ENCODE results near the gene UTP4. TPM values are rescaled to one million over a fixed set of nuclear protein-coding genes. Genes with fewer than 3 reads are reported as not detected.

Gene UTP4
- total RNA-seq, 1 donor from 2014 or later = 40.1 TPM

DNA sequence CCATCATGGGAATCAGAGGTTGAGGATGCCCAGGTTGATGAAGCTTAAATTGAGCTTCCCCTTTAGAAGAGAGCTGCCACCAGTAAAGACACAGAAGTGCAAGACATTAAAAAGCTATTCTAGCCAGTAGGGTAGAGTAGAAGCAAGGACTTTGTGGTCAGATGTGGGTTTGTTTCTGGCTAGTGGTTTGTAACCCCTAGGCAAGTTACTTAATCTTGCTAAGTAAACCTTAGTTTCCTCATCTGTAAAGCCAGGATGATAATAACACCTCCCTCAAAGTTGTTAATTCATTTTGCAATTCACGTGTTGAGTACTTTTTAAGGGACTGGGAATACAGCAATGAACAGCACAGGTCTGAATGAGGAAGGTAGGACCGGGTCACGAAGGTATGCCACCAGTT is 58.1 kb downstream of the UTP4 start:
- DNase-seq (ENCODE audit: low spot score) = no peak
- intact Hi-C loops (cut with DNase I) = no loop called here
- ATAC-seq = no peak

DNA sequence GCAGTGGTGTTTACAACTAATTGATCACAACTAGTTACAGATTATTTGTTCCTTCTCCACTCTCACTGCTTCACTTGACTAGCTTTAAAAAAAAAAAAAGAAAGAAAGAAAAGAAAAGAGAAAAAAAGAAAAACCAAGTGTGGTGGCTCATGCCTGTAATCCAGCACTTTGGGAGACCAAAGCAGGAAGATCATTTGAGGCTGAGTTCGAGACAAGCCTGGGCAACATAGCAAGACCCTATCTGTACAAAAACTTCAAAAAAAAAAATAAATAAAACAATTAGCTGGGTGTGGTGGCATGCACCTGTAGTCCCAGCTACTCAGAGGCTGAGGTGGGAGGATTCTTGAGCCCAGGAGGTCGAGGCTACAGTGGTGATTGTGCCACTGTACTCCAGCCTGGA is 58.7 kb downstream of the UTP4 start:
- ATAC-seq (no peak), DNase-seq (ENCODE audit: low spot score) (no peak)
- intact Hi-C loops (cut with DNase I) = no loop called here

DNA sequence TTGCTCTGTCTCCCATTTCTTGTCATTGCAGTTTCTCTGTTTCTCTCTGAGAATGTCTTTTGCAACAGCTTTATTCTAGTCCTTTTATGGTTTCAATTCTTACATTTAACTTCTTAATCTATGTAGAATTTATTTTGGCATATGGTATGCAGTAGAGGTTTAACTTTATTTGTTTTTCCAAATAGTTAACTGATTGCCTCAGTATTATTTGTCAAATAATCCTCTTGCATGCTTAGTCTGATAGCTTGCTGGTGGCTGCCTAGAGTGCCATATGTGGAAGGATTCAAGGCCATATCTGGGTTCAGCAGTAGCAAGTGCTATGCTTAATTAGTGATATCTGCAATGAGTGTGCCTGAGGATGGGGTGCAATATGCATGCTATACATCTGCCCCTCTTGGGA is 61.4 kb downstream of the UTP4 start:
- ATAC-seq (no peak), DNase-seq (ENCODE audit: low spot score) (no peak)
- intact Hi-C loops (cut with DNase I) = no loop called here

DNA sequence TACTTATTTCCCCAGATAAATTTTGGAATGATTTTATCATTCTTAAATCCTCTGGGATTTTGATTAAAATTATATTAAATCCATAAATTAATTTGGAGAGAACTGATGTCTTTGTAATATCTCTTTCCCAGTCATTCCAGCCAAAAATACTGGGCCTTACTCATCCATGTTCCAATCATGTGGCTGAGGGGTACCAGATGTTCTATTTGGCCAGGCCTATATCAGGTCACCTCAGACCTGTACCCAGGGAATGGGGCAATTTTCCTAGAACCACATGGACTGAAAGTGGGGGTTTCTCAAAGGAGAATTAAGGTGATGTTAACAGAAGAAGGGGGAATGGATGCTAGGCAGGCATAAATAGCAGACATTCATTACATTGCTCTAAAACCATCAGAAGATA is 62.0 kb downstream of the UTP4 start:
- intact Hi-C loops (cut with DNase I) = no loop called here
- ATAC-seq = no peak
- DNase-seq (ENCODE audit: low spot score) = no peak

DNA sequence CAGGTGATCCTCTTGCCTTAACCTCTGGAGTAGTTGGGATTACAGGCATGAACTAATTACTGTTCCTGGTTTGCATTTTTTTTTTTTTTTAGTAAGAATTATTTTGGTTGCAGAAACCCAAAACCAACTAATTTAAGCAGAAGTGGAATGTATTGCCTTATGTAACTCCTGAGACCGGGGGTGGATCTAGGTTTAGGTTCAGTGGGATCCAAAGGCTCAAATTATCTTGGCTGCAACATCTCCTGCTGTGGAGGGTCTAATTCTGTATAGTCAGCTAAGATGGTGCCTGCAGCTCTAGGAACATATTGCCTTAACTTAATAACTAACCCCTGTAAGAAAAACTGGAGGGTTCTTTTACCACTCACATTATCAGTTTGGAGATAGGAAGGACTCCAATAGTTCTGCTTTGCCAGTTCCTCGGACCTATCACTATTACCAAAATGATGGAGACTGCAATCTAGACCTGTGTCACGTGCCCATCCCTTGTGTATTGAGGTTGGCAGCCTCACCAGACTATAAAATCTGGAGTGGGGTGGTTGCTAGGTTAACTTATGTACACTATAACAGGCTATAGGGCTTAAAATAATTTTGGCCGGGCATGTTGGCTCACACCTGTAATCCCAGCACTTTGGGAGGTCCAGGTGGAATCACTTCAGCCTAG is 63.0 kb downstream of the UTP4 start:
- no peak for ATAC-seq
- intact Hi-C loops (cut with DNase I) = no loop called here
- no peak for DNase-seq (ENCODE audit: low spot score)

DNA sequence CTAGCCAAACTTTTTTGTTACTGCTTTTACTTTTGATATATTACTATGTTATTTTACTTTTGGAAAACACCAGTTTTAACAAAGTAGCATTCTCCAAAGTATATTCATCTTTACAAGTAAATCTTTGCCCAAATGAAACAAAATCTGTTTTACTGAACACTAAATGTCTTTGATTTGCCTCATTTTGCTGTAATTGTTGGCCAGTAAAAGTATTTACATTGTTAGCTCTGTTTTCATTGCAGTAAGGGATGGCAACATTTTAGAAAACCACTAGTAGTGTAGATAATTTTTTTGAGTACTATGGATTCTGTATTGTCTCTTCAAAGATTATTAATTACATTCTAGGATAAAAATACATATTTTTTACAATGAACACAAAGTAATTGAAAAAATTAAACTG is 65.1 kb downstream of the UTP4 start:
- no peak for DNase-seq (ENCODE audit: low spot score)
- no peak for ATAC-seq
- intact Hi-C loops (cut with DNase I) = no loop called here

DNA sequence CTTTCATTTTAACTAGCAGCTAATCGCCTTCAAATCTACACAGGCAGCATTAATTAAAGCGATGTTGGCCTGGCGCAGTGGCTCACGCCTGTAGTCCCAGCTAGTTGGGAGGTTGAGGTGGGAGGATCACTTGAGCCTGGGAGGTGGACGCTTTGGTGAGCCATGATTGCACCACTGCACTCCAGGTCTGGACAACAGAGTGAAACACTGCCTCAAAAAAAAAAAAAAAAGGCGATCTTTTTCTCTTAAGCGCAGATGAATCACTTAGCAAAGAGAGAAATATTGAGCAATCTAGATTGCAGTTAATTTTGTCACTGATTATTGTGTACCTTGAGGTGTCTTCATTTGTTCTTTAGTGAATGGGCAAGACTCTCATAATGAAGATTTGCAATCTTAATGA is 66.9 kb downstream of the UTP4 start:
- DNase-seq (ENCODE audit: low spot score) (no peak), ATAC-seq (peak; percentile 91)
- intact Hi-C loops (cut with DNase I) = no loop called here

DNA sequence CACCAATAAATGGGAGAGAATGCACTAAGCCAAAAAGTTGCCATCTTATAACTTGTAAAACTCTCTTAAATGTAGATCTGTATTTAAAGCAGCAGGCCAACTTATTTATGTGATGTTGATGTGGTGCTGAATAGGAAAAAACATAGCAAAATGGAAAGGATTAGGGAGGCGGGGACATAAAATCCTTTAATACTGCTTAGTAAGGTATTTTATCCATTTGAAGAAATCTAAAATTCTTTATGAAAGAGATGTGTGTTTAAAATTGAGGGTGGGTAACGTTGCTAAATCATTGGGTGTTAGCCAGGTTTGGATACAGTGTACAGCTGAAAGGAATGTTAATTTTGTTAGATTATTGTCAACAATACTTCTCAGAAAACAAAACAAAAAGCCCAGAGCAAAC is 68.8 kb downstream of the UTP4 start:
- intact Hi-C loops (cut with DNase I) = no loop called here
- no peak for ATAC-seq
- no peak for DNase-seq (ENCODE audit: low spot score)

DNA sequence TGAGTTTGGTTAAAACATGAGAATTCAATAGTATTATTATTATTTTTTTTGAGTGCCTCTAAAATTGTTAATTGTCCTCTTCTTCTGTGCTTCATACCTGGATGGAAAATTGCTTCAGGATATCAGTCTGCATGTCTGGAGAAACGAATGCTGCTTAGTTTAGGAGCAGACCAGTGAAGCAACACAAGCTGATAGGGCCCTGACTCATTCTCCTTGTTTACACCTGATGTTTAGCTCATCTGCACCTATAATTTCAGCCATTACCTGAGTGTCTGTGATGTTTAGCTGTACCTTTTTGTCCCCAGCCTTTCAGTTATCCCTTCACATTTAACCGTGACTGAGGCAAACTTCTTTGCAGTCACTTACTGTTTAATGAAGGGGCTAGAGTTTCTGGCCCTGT is 69.3 kb downstream of the UTP4 start:
- DNase-seq (ENCODE audit: low spot score) = no peak
- intact Hi-C loops (cut with DNase I) = no loop called here
- no peak for ATAC-seq

DNA sequence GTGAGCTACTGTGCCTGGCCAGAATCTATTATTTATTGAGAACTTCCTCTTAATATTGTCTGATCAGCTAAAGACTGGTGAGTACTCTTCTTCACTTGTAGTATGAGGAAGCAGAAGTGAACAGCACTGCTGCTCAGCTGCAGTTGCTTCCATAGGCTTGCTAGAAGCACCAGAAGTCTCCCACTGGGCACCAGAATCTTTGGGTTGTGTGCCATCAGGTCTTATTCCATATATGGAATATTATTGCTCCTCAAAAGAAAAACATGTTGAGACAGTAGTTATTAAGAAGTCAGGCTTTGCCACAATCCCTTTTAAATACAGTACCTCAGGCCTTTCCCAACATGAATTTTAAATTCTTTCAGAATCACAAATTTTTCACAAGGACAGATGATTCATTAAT is 71.7 kb downstream of the UTP4 start:
- ATAC-seq = no peak
- intact Hi-C loops (cut with DNase I) = no loop called here
- no peak for DNase-seq (ENCODE audit: low spot score)

DNA sequence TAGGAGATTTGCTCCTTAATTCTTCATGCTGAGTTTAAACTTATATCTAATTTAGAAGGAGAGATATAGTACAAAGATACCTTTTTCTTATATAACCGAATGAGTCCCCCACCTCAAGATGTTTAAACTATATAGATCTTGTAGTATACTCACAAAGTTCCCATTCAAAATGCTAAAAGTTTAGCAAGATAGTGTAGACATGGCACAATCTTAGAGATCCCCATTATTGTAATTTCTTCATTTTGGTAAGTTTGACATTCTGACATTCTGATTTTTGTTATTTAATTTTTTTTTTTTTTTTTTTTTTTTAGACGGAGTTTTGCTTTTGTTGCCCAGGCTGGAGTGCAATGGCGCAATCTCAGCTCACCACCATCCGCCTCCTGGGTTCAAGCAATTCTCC is 77.3 kb downstream of the UTP4 start:
- intact Hi-C loops (cut with DNase I) = no loop called here
- DNase-seq (ENCODE audit: low spot score) (no peak), ATAC-seq (no peak)

DNA sequence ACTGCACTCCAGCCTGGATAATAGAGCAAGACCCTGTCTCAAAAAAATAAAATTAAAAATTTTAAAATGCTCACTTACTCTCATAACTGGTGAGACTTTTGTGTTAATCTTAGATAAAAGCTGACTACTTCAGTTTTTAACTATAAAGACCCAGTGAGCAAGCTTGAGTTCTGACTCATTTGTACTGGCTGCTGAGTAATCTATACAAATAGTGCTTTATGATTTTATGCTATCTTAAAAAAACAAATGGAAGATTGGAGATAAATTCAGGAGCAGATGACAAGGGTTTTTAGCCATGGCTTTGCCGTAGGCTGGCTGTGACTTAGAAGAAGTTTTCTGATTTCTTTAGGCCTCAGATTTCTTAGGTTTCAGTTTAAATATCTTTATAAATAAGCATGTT is 85.0 kb downstream of the UTP4 start:
- DNase-seq (ENCODE audit: low spot score) (no peak), ATAC-seq (no peak)
- intact Hi-C loops (cut with DNase I) = no loop called here

Other genes with a start within 250 kb of the UTP4 start
- gene HAS3, start 27.0 kb upstream of the UTP4 start, total RNA-seq = 2.7 TPM
- 65.1 TPM for gene CHTF8, start 61 bp upstream of the UTP4 start, total RNA-seq
- gene SNTB2, start 54.5 kb downstream of the UTP4 start, total RNA-seq = 64.0 TPM
- gene VPS4A, start 178.7 kb downstream of the UTP4 start, total RNA-seq = 24.8 TPM
- 6.0 TPM for gene PDF, start 197.9 kb downstream of the UTP4 start, total RNA-seq
- gene COG8, start 206.9 kb downstream of the UTP4 start, total RNA-seq = 36.4 TPM
- 10.5 TPM for gene NIP7, start 207.1 kb downstream of the UTP4 start, total RNA-seq
- not detected for gene TMED6, start 219.1 kb downstream of the UTP4 start, total RNA-seq

Data from sciatic nerve (tissue), 2 donors.